ENCODE measurements around the gene EPHA3.

EPHA3 gene

GRCh38 chr3:89436846-89437245 lies 329.4 kb downstream of the EPHA3 start:
- DNase-seq (ENCODE audit: low read depth) = no peak
- TF ChIP-seq, protein P1, sequence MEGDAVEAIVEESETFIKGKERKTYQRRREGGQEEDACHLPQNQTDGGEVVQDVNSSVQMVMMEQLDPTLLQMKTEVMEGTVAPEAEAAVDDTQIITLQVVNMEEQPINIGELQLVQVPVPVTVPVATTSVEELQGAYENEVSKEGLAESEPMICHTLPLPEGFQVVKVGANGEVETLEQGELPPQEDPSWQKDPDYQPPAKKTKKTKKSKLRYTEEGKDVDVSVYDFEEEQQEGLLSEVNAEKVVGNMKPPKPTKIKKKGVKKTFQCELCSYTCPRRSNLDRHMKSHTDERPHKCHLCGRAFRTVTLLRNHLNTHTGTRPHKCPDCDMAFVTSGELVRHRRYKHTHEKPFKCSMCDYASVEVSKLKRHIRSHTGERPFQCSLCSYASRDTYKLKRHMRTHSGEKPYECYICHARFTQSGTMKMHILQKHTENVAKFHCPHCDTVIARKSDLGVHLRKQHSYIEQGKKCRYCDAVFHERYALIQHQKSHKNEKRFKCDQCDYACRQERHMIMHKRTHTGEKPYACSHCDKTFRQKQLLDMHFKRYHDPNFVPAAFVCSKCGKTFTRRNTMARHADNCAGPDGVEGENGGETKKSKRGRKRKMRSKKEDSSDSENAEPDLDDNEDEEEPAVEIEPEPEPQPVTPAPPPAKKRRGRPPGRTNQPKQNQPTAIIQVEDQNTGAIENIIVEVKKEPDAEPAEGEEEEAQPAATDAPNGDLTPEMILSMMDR (IDR thresholded peaks at IDR 0.05; ENCODE audit: control insufficient read depth, insufficient read depth, low read depth, low read length, missing control alignments) = no peak
- no peak overlapping the region for H3K4me3 ChIP-seq (ENCODE audit: control insufficient read depth, low read depth, low read length)

DNA sequence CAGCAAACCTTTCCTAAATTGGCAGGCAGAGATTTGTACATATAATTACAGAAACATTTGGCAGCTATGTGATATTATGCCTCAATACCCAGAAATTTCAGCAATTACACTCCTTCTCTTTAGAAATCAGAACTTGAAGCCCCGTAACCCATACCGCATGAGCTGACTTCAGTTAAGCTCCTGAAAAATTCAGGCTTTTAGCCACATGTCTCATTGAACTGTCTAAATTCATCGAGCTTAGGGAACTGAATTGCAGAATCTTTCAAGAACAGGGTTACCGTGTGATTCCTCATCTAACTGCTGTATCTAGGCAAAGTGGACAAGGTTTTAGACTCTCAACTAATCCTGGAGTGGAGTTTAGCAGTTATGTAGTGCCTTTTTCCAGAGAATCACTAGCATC lies 333.0 kb downstream of the EPHA3 start:
- DNase-seq (ENCODE audit: low read depth) = no peak
- TF ChIP-seq, protein P1 (IDR thresholded peaks at IDR 0.05; ENCODE audit: control insufficient read depth, insufficient read depth, low read depth, low read length, missing control alignments) = no peak
- H3K4me3 ChIP-seq (ENCODE audit: control insufficient read depth, low read depth, low read length) = no peak overlapping the region

DNA sequence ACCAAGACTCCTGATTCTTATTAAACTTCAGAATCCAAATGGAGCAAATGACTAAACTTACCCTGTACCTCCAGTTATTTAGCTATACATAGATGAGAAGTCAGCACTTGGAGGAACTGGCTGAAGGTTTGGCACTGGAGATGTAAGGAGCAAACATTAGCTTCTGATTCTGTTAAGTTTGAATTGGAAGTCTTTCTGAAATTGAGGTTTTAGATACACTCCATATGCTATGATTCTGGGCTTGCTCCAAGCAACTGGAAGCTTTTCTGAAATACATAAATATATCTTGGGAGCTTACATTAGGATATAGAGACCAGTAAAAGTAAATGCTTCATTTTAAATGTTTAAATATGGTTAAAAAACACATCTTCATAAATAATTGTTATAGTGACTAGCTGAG lies 333.7 kb downstream of the EPHA3 start:
- TF ChIP-seq, protein P1 (IDR thresholded peaks at IDR 0.05; ENCODE audit: control insufficient read depth, insufficient read depth, low read depth, low read length, missing control alignments) = no peak
- DNase-seq (ENCODE audit: low read depth) = no peak

DNA sequence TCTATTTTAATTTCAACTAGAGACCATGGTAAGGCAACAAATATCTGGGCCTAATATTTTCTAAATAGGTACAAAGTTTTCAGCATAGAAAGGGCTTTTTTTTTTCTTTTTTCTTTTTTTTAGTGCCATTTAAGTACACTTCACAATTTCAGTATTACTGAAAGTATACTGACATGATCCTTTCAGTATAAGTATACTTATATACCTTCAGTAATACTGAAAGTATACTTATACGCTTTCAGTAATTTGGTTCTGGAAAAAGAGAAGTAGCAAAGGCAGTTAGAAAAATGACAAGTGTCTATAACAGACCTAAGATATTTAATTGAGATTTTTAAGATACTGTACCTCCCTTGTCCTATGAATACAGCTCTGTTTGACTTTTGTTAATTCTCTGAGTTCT lies 339.2 kb downstream of the EPHA3 start:
- no peak overlapping the region for H3K4me3 ChIP-seq (ENCODE audit: control insufficient read depth, low read depth, low read length)
- TF ChIP-seq, protein P1 (IDR thresholded peaks at IDR 0.05; ENCODE audit: control insufficient read depth, insufficient read depth, low read depth, low read length, missing control alignments) = no peak
- DNase-seq (ENCODE audit: low read depth) = no peak

More for the DNA sequence above, 333.7 kb downstream of the EPHA3 start:
- no peak overlapping the region for H3K4me3 ChIP-seq (ENCODE audit: control insufficient read depth, low read depth, low read length)

DNA sequence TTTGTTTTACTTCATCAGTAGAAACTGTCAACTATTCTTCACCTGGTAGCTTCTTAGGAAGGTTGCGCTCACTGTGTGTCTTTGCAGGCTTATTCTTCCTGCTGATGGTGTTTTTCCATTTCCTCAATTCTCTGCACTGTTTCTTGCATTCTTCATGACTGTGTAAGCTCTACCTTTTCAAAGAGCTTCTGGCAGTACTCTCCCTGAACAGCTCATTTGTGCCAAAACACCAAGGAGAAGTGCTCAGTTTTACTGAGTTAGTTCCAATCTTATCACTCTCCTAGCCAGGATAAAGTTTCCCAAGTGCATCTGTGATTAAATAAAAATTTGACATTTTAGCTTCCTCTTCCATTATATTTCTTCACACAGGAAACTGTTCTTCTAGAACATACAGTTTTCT lies 339.8 kb downstream of the EPHA3 start:
- no peak overlapping the region for H3K4me3 ChIP-seq (ENCODE audit: control insufficient read depth, low read depth, low read length)
- TF ChIP-seq, protein P1 (IDR thresholded peaks at IDR 0.05; ENCODE audit: control insufficient read depth, insufficient read depth, low read depth, low read length, missing control alignments) = no peak
- no peak for DNase-seq (ENCODE audit: low read depth)

GRCh38 chr3:89449086-89449485 lies 341.7 kb downstream of the EPHA3 start:
- no peak overlapping the region for H3K4me3 ChIP-seq (ENCODE audit: control insufficient read depth, low read depth, low read length)
- DNase-seq (ENCODE audit: low read depth) = no peak
- TF ChIP-seq, protein P1 (IDR thresholded peaks at IDR 0.05; ENCODE audit: control insufficient read depth, insufficient read depth, low read depth, low read length, missing control alignments) = no peak

- no peak for DNase-seq (ENCODE audit: low read depth)
- no peak overlapping the region for H3K4me3 ChIP-seq (ENCODE audit: control insufficient read depth, low read depth, low read length)
- TF ChIP-seq, protein P1 (IDR thresholded peaks at IDR 0.05; ENCODE audit: control insufficient read depth, insufficient read depth, low read depth, low read length, missing control alignments) = no peak
Measured at GRCh38 chr3:89452066-89452465, 344.6 kb downstream of the EPHA3 start.
